SU-DHL-6 (cell line): ENCODE results near the gene ZNF423.

Experiments used
- H2AFZ ChIP-seq: fragments of 200-600 bp; sonication (generic); 2 replicates; pipeline ENCODE4 v1.6.1; 2014; ENCODE audit warnings: low read depth, mild to moderate bottlenecking, moderate library complexity, mixed read lengths, antibody characterized with exemption, low read length; ENCODE audit not compliant: severe bottlenecking
- H3F3A ChIP-seq: fragments of 200-600 bp; shearing (Covaris generic); 2 replicates; pipeline ENCODE4 v1.6.0; 2016; ENCODE audit warnings: antibody characterized with exemption, mild to moderate bottlenecking; ENCODE audit not compliant: insufficient read depth
- H3K27ac ChIP-seq: fragments of 200-600 bp; sonication (generic); 2 replicates; pipeline ENCODE4 v1.5.1; 2016; ENCODE audit warnings: low read depth, mild to moderate bottlenecking, low read length, moderate library complexity, mixed read lengths
- H3K27me3 ChIP-seq: fragments of 200-600 bp; sonication (generic), shearing (Covaris generic); 2 replicates; pipeline ENCODE4 v1.6.0; 2014; ENCODE audit warnings: mild to moderate bottlenecking, low read length
- H3K36me3 ChIP-seq: fragments of 200-600 bp; sonication (generic); 2 replicates; pipeline ENCODE4 v1.6.1; 2014; ENCODE audit warnings: mild to moderate bottlenecking, low read length, mixed read lengths
- H3K4me2 ChIP-seq: fragments of 300-600, 200-600 bp; shearing (Covaris generic), sonication (generic); 2 replicates; pipeline ENCODE4 v1.6.0; 2014; ENCODE audit warnings: low read length, low read depth, mild to moderate bottlenecking; ENCODE audit not compliant: poor library complexity, severe bottlenecking
- H3K4me3 ChIP-seq: fragments of 200-600 bp; sonication (generic); 2 replicates; pipeline ENCODE4 v1.5.1; 2014; ENCODE audit warnings: antibody characterized with exemption, low read length, mild to moderate bottlenecking, mixed read lengths; ENCODE audit not compliant: insufficient read depth, poor library complexity, severe bottlenecking
- H3K79me2 ChIP-seq: fragments of 200-600 bp; sonication (generic); 2 replicates; pipeline ENCODE4 v1.6.1; 2014; ENCODE audit warnings: mild to moderate bottlenecking, low read length, moderate library complexity; ENCODE audit not compliant: insufficient read depth
- H3K9ac ChIP-seq: fragments of 200-600 bp; sonication (generic); 2 replicates; pipeline ENCODE4 v1.7.0; 2014; ENCODE audit warnings: mild to moderate bottlenecking, low read length
- H3K9me2 ChIP-seq: fragments of 200-600 bp; sonication (generic); replicated peaks from 2 replicates; pipeline ENCODE4 v1.6.1; 2014; ENCODE audit warnings: low read length; ENCODE audit not compliant: insufficient read depth
- H3K9me3 ChIP-seq: fragments of 200-600 bp; sonication (generic); 2 replicates; pipeline ENCODE4 v1.6.1; 2014; ENCODE audit warnings: low read length, mixed read lengths; ENCODE audit not compliant: insufficient read depth
- H4K20me1 ChIP-seq: fragments of 200-600 bp; sonication (generic); 2 replicates; pipeline ENCODE4 v1.6.1; 2014; ENCODE audit warnings: low read depth, mild to moderate bottlenecking, antibody characterized with exemption, low read length, moderate library complexity, mixed read lengths
- EZH2phosphoT487 ChIP-seq: fragments of 200-600 bp; sonication (generic), shearing (Covaris generic); conservative IDR thresholded peaks from 2 replicates; pipeline ENCODE4 v1.6.1; 2018; ENCODE audit warnings: mild to moderate bottlenecking, antibody characterized with exemption, low read length, moderate library complexity, mixed read lengths
- TF ChIP-seq, protein P1 (sequence below): fragments of 200-600 bp; sonication (generic); IDR thresholded peaks from one replicate; pipeline ENCODE4 v1.5.1; 2017; ENCODE audit warnings: antibody characterized with exemption, mild to moderate bottlenecking, low read length, moderate library complexity; ENCODE audit not compliant: insufficient read depth, poor library complexity, severe bottlenecking

The ZNF423 gene

DNA sequence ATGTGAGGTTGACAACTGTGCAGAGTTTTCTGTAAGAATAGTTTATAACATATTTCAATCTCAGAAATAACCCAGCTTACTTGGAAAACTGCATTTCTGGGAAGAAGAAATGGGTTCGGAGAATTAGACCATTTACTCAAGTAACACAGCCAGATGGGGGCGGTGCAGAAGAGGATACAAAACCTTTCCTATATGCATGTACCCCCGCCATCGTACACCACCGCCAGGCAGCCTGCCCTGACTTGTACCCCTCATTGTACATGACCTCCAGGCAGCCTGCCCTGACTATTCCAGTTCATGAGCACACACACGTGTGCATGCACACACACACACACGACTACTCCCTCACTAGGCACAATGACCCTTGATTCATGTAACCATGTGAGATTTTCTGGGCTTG lies 328.3 kb downstream of the ZNF423 start:
- Histone ChIP-seq H3K9me3 (no peaks in the 10 kb centered on the region), H3K9ac (no peak overlapping the region), H3K9me2 (no peaks in the 10 kb centered on the region), H3K4me2 (no peak overlapping the region), H4K20me1 (no peaks in the 10 kb centered on the region), H3K79me2 (no peaks in the 10 kb centered on the region), H2AFZ (no peak overlapping the region), H3K27me3 (no peaks in the 10 kb centered on the region), H3K27ac (no peak overlapping the region), H3K36me3 (no peaks in the 10 kb centered on the region), H3F3A (no peaks in the 10 kb centered on the region), H3K4me3 (no peak overlapping the region)
- no peak for TF ChIP-seq EZH2phosphoT487
- TF ChIP-seq, protein P1, sequence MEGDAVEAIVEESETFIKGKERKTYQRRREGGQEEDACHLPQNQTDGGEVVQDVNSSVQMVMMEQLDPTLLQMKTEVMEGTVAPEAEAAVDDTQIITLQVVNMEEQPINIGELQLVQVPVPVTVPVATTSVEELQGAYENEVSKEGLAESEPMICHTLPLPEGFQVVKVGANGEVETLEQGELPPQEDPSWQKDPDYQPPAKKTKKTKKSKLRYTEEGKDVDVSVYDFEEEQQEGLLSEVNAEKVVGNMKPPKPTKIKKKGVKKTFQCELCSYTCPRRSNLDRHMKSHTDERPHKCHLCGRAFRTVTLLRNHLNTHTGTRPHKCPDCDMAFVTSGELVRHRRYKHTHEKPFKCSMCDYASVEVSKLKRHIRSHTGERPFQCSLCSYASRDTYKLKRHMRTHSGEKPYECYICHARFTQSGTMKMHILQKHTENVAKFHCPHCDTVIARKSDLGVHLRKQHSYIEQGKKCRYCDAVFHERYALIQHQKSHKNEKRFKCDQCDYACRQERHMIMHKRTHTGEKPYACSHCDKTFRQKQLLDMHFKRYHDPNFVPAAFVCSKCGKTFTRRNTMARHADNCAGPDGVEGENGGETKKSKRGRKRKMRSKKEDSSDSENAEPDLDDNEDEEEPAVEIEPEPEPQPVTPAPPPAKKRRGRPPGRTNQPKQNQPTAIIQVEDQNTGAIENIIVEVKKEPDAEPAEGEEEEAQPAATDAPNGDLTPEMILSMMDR = no peak

DNA sequence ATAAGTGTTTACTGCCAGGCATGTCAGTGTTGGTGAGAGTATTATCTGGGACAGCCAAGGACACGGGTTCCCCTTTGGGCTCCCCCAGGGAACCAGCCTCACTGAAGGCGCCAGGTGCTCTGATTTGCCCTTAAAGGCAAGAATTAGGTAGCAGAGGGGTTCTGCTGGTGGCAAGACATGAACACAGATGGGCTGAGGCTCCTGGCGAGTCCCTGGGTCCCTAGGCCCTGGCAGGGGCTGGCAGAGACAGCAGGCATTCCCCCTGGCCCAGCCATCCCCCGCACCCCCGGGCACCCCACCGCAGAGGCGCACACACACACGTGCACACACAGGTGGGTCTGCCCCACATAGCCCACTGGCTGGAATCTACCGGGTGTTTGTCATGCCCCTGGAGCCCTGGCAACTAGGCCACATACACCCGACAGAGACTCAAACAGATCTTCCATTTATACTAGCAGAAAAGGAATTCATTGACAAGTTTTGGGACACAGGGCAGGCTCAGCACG lies 329.0 kb downstream of the ZNF423 start:
- Histone ChIP-seq H3F3A (no peaks in the 10 kb centered on the region), H3K36me3 (no peaks in the 10 kb centered on the region), H3K79me2 (no peaks in the 10 kb centered on the region), H2AFZ (no peak overlapping the region), H3K9me2 (no peaks in the 10 kb centered on the region), H3K4me3 (no peak overlapping the region), H3K27me3 (no peaks in the 10 kb centered on the region), H3K4me2 (no peak overlapping the region), H3K9ac (no peak overlapping the region), H3K9me3 (no peaks in the 10 kb centered on the region), H4K20me1 (no peaks in the 10 kb centered on the region), H3K27ac (no peak overlapping the region)
- TF ChIP-seq EZH2phosphoT487 = no peak
- TF ChIP-seq, protein P1 = no peak

DNA sequence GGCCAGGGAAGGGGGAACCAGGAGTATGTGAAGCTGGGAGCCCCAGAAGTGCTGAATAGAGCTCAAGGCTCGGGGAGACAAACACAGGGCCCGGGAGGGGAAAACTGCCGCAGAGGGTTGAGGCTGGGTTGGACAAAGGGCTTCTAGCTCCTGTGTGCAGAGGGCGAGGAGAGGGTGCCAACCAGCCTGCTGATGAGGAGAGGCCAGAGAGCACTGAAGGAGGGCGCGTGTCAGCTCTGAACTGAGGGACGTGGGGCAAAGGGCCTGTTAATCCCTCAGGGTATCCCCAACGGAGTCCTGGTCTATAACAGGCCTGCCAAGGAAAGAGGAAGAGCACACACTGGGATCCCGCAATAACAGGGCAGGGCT lies 331.0 kb downstream of the ZNF423 start:
- no peak for TF ChIP-seq EZH2phosphoT487
- TF ChIP-seq, protein P1 = no peak
- no peaks in the 10 kb centered on the region for H3K9me3 ChIP-seq
- no peaks in the 10 kb centered on the region for H3K27me3 ChIP-seq
- no peak overlapping the region for H3K9ac ChIP-seq
- no peaks in the 10 kb centered on the region for H3K36me3 ChIP-seq
- H3K4me2 ChIP-seq = no peak overlapping the region
- H4K20me1 ChIP-seq = no peaks in the 10 kb centered on the region
- H2AFZ ChIP-seq = no peak overlapping the region
- no peak overlapping the region for H3K27ac ChIP-seq
- no peaks in the 10 kb centered on the region for H3K9me2 ChIP-seq
- no peak overlapping the region for H3K4me3 ChIP-seq
- no peaks in the 10 kb centered on the region for H3F3A ChIP-seq
- H3K79me2 ChIP-seq = no peaks in the 10 kb centered on the region
